IMR-90 (cell line): ENCODE data around the gene OLFML3. TPM values are rescaled to one million over a fixed set of nuclear protein-coding genes. Genes with fewer than 3 reads are reported as not detected.

Experiments used
- ATAC-seq: fragments of 200-7000 bp; cut with Tn5 transposase; 2 replicates; pipeline ENCODE4 v1.9.1; 2020; ENCODE audit warnings: low read depth, mild to moderate bottlenecking, moderate library complexity
- BruUV-seq: library from RNA; stranded (reverse); fragments of 400-500 nt; replicated peaks from 2 replicates; lab custom pipeline; 2021; lab: Mats Ljungman, UMichigan
- CTCF ChIA-PET: fragments of 300-600 bp; formaldehyde crosslinking; extraction: SDS; loops from one replicate; lab custom pipeline; 2021; ENCODE audit warnings: antibody characterized with exemption; lab: Yijun Ruan, JAX
- POLR2A ChIA-PET: fragments of 300-600 bp; sonication (Branson Sonifier 250); formaldehyde crosslinking; loops from one replicate; lab custom pipeline; 2022; ENCODE audit warnings: antibody characterized with exemption; ENCODE audit not compliant: unreplicated experiment; lab: Charles Lee
- DNase-seq: peaks from one replicate; pipeline ENCODE4 v3.0.0; 2013
- H2AFZ ChIP-seq: replicated peaks from 2 replicates; pipeline ENCODE3; 2013; ENCODE audit warnings: low read length, mild to moderate bottlenecking; ENCODE audit not compliant: poor library complexity
- H2AK5ac ChIP-seq: 2 replicates; pipeline ENCODE4 v1.6.1; 2013; ENCODE audit warnings: low read depth, low read length, inconsistent platforms
- H2AK9ac ChIP-seq: replicated peaks from 2 replicates; pipeline ENCODE3; 2013; ENCODE audit warnings: mild to moderate bottlenecking, low read depth, low read length, moderate library complexity; ENCODE audit not compliant: poor library complexity
- H2BK120ac ChIP-seq: 2 replicates; pipeline ENCODE4 v1.6.1; 2013; ENCODE audit warnings: low read depth, low read length, inconsistent platforms
- H2BK15ac ChIP-seq: 3 replicates; pipeline ENCODE4 v1.6.1; 2013; ENCODE audit warnings: low read depth, low read length, inconsistent platforms
- H2BK20ac ChIP-seq: 2 replicates; pipeline ENCODE4 v1.6.1; 2013; ENCODE audit warnings: low read depth, mild to moderate bottlenecking, inconsistent platforms, low read length, moderate library complexity
- H2BK5ac ChIP-seq: 2 replicates; pipeline ENCODE4 v1.6.1; 2013; ENCODE audit warnings: mild to moderate bottlenecking, low read depth, low read length, inconsistent platforms; ENCODE audit not compliant: poor library complexity, severe bottlenecking
- H3K14ac ChIP-seq: replicated peaks from 2 replicates; pipeline ENCODE4 v1.6.1; 2013; ENCODE audit warnings: low read depth, low read length, inconsistent platforms
- H3K18ac ChIP-seq: 2 replicates; pipeline ENCODE4 v1.6.1; 2013; ENCODE audit warnings: low read depth, low read length, control low read depth
- H3K23ac ChIP-seq: 2 replicates; pipeline ENCODE4 v1.6.1; 2013; ENCODE audit warnings: low read depth, low read length, inconsistent platforms
- H3K27ac ChIP-seq: 2 replicates; pipeline ENCODE4 v1.5.1; 2013; ENCODE audit warnings: mild to moderate bottlenecking, control low read depth, low read length; ENCODE audit not compliant: insufficient read depth
- H3K27me3 ChIP-seq: 2 replicates; pipeline ENCODE4 v1.6.1; 2013; ENCODE audit warnings: low read length; ENCODE audit not compliant: control insufficient read depth, insufficient read depth
- H3K36me3 ChIP-seq: 2 replicates; pipeline ENCODE4 v1.6.1; 2013; ENCODE audit warnings: low read length, mixed read lengths; ENCODE audit not compliant: control insufficient read depth, insufficient read depth
- H3K4ac ChIP-seq: 2 replicates; pipeline ENCODE4 v1.6.1; 2013; ENCODE audit warnings: low read depth, low read length, inconsistent platforms
- H3K4me1 ChIP-seq: 2 replicates; pipeline ENCODE4 v1.6.1; 2013; ENCODE audit warnings: low read length, mixed read lengths; ENCODE audit not compliant: control insufficient read depth, insufficient read depth
- H3K4me2 ChIP-seq: 2 replicates; pipeline ENCODE4 v1.6.1; 2013; ENCODE audit warnings: low read depth, mild to moderate bottlenecking, control low read depth, low read length, moderate library complexity
- H3K4me3 ChIP-seq: 2 replicates; pipeline ENCODE4 v1.5.1; 2013; ENCODE audit warnings: low read depth, mild to moderate bottlenecking, control low read depth, low read length, moderate library complexity; ENCODE audit not compliant: insufficient read depth
- H3K56ac ChIP-seq: 2 replicates; pipeline ENCODE4 v1.6.1; 2013; ENCODE audit warnings: low read length, inconsistent platforms; ENCODE audit not compliant: insufficient read depth; ENCODE audit errors: extremely low read depth
- H3K79me1 ChIP-seq, 2 experiments: 2 replicates each; pipeline ENCODE4 v1.6.1; 2013; ENCODE audit warnings: low read length in 2 of 2, inconsistent platforms in 1 of 2, low read depth in 1 of 2
- H3K9ac ChIP-seq: 2 replicates; pipeline ENCODE4 v1.6.1; 2013; ENCODE audit warnings: low read depth, low read length, control low read depth
- H3K9me1 ChIP-seq: 2 replicates; pipeline ENCODE4 v1.6.1; 2013; ENCODE audit warnings: low read length, inconsistent platforms; ENCODE audit not compliant: insufficient read depth
- H3K9me3 ChIP-seq: 2 replicates; pipeline ENCODE4 v1.6.1; 2013; ENCODE audit warnings: low read length; ENCODE audit not compliant: control insufficient read depth, insufficient read depth
- H4K20me1 ChIP-seq: 2 replicates; pipeline ENCODE4 v1.6.1; 2013; ENCODE audit warnings: low read length, inconsistent platforms; ENCODE audit not compliant: insufficient read depth
- H4K5ac ChIP-seq: 2 replicates; pipeline ENCODE4 v1.6.1; 2013; ENCODE audit warnings: mild to moderate bottlenecking, low read depth, low read length, control low read depth
- H4K8ac ChIP-seq, 2 experiments: 2 replicates each; pipeline ENCODE4 v1.6.1; 2013; ENCODE audit warnings: low read depth in 2 of 2, low read length in 2 of 2, control low read depth in 1 of 2, inconsistent platforms in 1 of 2
- H4K91ac ChIP-seq: 2 replicates; pipeline ENCODE4 v1.6.1; 2013; ENCODE audit warnings: low read depth, low read length, inconsistent platforms; ENCODE audit not compliant: insufficient read depth
- BHLHE40 ChIP-seq: fragments of 150-350 bp; IDR thresholded peaks from 2 replicates; pipeline ENCODE4 v1.6.1; 2016; ENCODE audit warnings: mild to moderate bottlenecking, low read depth, low read length
- CEBPB ChIP-seq: IDR thresholded peaks from 2 replicates; pipeline ENCODE4 v1.6.1; 2012; ENCODE audit warnings: low read depth, low read length, improper control_type of control experiment
- CHD1 ChIP-seq: IDR thresholded peaks from 2 replicates; pipeline ENCODE4 v1.6.1; 2012; ENCODE audit warnings: low read depth, low read length, improper control_type of control experiment
- CTCF ChIP-seq: conservative IDR thresholded peaks from 2 replicates; pipeline ENCODE4 v1.5.1; 2012; ENCODE audit warnings: mild to moderate bottlenecking, low read depth, low read length, improper control_type of control experiment
- FOS ChIP-seq: fragments of 150-350 bp; IDR thresholded peaks from 2 replicates; pipeline ENCODE4 v1.6.1; 2016; ENCODE audit warnings: low read depth, low read length
- MAFK ChIP-seq: IDR thresholded peaks from 2 replicates; pipeline ENCODE4 v1.6.1; 2012; ENCODE audit warnings: low read depth, low read length, improper control_type of control experiment
- MAZ ChIP-seq: IDR thresholded peaks from 2 replicates; pipeline ENCODE4 v1.6.1; 2012; ENCODE audit warnings: low read depth, mild to moderate bottlenecking, low read length, improper control_type of control experiment, moderate library complexity, borderline replicate concordance
- MXI1 ChIP-seq: IDR thresholded peaks from 2 replicates; pipeline ENCODE4 v1.6.1; 2012; ENCODE audit warnings: low read depth, mild to moderate bottlenecking, low read length, moderate library complexity, borderline replicate concordance
- NFE2L2 ChIP-seq: fragments of 150-350 bp; IDR thresholded peaks from 2 replicates; pipeline ENCODE4 v1.6.1; 2016; ENCODE audit warnings: low read depth, mild to moderate bottlenecking, low read length
- POLR2A ChIP-seq: IDR thresholded peaks from 2 replicates; pipeline ENCODE4 v1.6.1; 2012; ENCODE audit warnings: mild to moderate bottlenecking, low read depth, low read length
- RAD21 ChIP-seq: IDR thresholded peaks from 2 replicates; pipeline ENCODE4 v1.6.1; 2012; ENCODE audit warnings: low read length, improper control_type of control experiment
- RCOR1 ChIP-seq: IDR thresholded peaks from 2 replicates; pipeline ENCODE4 v1.6.1; 2012; ENCODE audit warnings: mild to moderate bottlenecking, low read length, improper control_type of control experiment; ENCODE audit not compliant: insufficient replicate concordance
- RFX5 ChIP-seq: IDR thresholded peaks from 2 replicates; pipeline ENCODE4 v1.8.0; 2012; ENCODE audit warnings: low read depth, mild to moderate bottlenecking, low read length, moderate library complexity
- SMC3 ChIP-seq: fragments of 150-350 bp; IDR thresholded peaks from 2 replicates; pipeline ENCODE4 v1.6.1; 2016; ENCODE audit warnings: low read depth, mild to moderate bottlenecking, antibody characterized with exemption, low read length, moderate library complexity
- USF2 ChIP-seq: fragments of 150-350 bp; IDR thresholded peaks from 2 replicates; pipeline ENCODE4 v1.6.1; 2017; ENCODE audit warnings: mild to moderate bottlenecking, antibody characterized with exemption, low read length, low read depth
- WGBS, 2 experiments: methylation state at CpG; one replicate each; pipeline versions ENCODE4 v1.1.5 to v1.1.7; 2013; ENCODE audit warnings: missing lambda C conversion rate in 2 of 2; ENCODE audit not compliant: insufficient read length in 1 of 2; ENCODE audit errors: extremely low coverage in 2 of 2; 5-methylcytosine and 5-hydroxymethylcytosine counted together
- dilution Hi-C: fragments of 300-500 bp; cut with HindIII; formaldehyde crosslinking; loops from one replicate; pipeline ENCODE4 v1.14.3; 2018; ENCODE audit warnings: low sequenced_read_pairs; ENCODE audit not compliant: unreplicated experiment
- in situ Hi-C: fragments of 300-500 bp; cut with MboI; formaldehyde crosslinking; loops from 3 replicates; pipeline ENCODE4 v1.14.3; 2019; ENCODE audit warnings: low sequenced_read_pairs, inconsistent platforms, mixed read lengths
- intact Hi-C: fragments of 100-400 bp; cut with micrococcal nuclease; formaldehyde crosslinking; loops from 2 replicates; pipeline ENCODE4 v1.10.0; 2022
- polyA plus RNA-seq, 3 experiments: library from polyadenylated mRNA; depleted of rRNA; stranded (reverse); fragments of >200 nt; gene quantifications; 2 replicates each; pipeline ENCODE4 v1.2.3, GENCODE V29; 2012; ENCODE audit warnings: low replicate concordance in 1 of 3
- total RNA-seq: library from RNA; depleted of rRNA; stranded (reverse); fragments of >200 nt; gene quantifications from 2 replicates; pipeline ENCODE4 v1.2.3, GENCODE V29; 2012

OLFML3 gene
- total and polyA plus RNA-seq, 2 of the 4 experiments (the other 2 are of a cell fraction), result 40.9 to 71.3 TPM

DNA sequence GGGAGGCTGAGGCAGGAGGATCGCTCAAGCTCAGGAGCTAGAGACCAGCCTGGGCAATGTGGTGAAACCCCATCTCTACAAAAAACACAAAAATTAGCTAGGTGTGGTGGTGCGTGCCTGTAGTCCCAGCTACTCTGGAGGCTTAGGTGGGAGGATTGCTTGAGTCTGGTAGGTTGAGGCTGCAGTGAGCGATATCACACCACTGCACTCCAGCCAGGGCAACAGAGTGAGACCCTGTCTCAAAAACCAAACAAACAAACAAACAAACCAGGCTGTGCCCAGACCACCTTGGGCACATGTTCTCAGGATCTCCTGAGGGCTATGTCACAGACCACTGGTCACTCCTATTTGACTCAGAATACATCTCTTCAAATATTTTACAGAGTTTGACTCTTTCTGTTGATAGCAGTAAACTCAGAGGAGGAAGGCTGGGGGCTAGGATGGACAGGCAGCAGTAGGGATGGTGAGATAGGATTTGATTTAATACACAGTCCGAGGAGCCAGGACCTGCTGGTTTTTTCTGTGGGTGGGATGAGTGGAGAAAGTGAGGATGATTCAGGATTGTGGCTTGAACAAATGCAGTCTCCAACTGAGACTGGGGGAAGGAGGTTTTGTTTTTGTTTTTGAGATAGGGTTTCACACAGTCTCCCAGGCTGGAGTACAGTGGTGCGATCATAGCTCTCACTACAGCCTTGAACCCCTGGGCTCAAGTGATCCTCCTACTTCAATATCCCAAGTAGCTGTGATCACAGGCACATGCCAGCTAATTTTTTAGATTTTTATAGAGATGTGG, 46.5 kb downstream of the OLFML3 start:
- Histone ChIP-seq H3K27me3 (no peaks in the 10 kb centered on the region), H4K8ac (no peak overlapping the region), H3K4me2 (no peak overlapping the region), H3K56ac (no peak overlapping the region), H3K79me1 (no peaks in the 10 kb centered on the region), H3K4me1 (peaks cover 2% of the 10 kb centered on the region; the same call in 1 of the 2 replicates), H4K5ac (no peak overlapping the region), H2BK120ac (no peak overlapping the region), H3K9me3 (no peaks in the 10 kb centered on the region), H3K4ac (no peak overlapping the region), H3K9ac (no peak overlapping the region), H3K36me3 (no peaks in the 10 kb centered on the region), H3K18ac (no peak overlapping the region), H3K14ac (no peak overlapping the region), H2AFZ (peak overlapping the region; percentile 5), H4K91ac (no peak overlapping the region), H2BK15ac (no peak overlapping the region), H3K23ac (no peak overlapping the region), H2AK9ac (no peak overlapping the region), H3K9me1 (no peaks in the 10 kb centered on the region), H3K4me3 (no peak overlapping the region), H3K27ac (no peak overlapping the region), H2BK5ac (no peak overlapping the region), H2BK20ac (no peak overlapping the region), H2AK5ac (no peak overlapping the region), H4K20me1 (no peaks in the 10 kb centered on the region)
- peak; percentile 77 for ATAC-seq
- dilution Hi-C loops (no loop called here), in situ Hi-C loops (no loop called here), intact Hi-C loops (no loop called here)
- no TSS peak for BruUV-seq
- WGBS, 2 experiments, result 20% methylated on average over 1 of the region's 5 CpGs; no CpG with 5 or more reads in 1 of the 2 experiments
- POLR2A ChIA-PET, result no interaction called here
- peak; percentile 51 for DNase-seq
- CTCF ChIA-PET, result no interaction called here
- TF ChIP-seq RAD21, result no peak
- TF ChIP-seq RCOR1, result no peak
- TF ChIP-seq MXI1, result no peak
- no peak for TF ChIP-seq FOS
- TF ChIP-seq CEBPB, result no peak
- no peak for TF ChIP-seq USF2
- no peak for TF ChIP-seq POLR2A
- TF ChIP-seq CTCF, result no peak
- no peak for TF ChIP-seq RFX5
- no peak for TF ChIP-seq MAZ
- no peak for TF ChIP-seq MAFK
- no peak for TF ChIP-seq CHD1
- TF ChIP-seq NFE2L2, result no peak
- no peak for TF ChIP-seq BHLHE40
- no peak for TF ChIP-seq SMC3
